Measurements from ENCODE around the gene PSME3IP1.
"Not testable (repeated sequence)": the region's sequence is repeated elsewhere in the genome, so short reads cannot be mapped to it uniquely, and the experiment has no call there.

GRCh38 chr16:57109259-57110105 lies 76.4 kb downstream of the PSME3IP1 start:
- not testable (repeated sequence) for TF ChIP-seq CTCF (IDR thresholded peaks at IDR 0.05); ZFX (IDR thresholded peaks at IDR 0.05; ENCODE audit: borderline replicate concordance)
